Smooth muscle cell (in vitro differentiated cells): ENCODE data around the gene RASIP1. TPM values are rescaled to one million over a fixed set of nuclear protein-coding genes. Genes with fewer than 3 reads are reported as not detected.

Experiments used
- DNase-seq: peaks from one replicate; lab custom pipeline; 2025; ENCODE audit not compliant: unreplicated experiment; lab: John Stamatoyannopoulos, UW
- H2AFZ ChIP-seq: fragments of 200-600 bp; sonication (generic); 2 replicates; pipeline ENCODE4 v1.6.0; 2016; ENCODE audit warnings: antibody characterized with exemption, low read depth, mild to moderate bottlenecking
- H3F3A ChIP-seq: fragments of 200-600 bp; sonication (generic); 2 replicates; pipeline ENCODE4 v1.6.0; 2017; ENCODE audit warnings: antibody characterized with exemption, low read depth
- H3K27ac ChIP-seq: fragments of 200-600 bp; sonication (generic); 2 replicates; pipeline ENCODE4 v1.5.1; 2016; ENCODE audit warnings: low read depth, mild to moderate bottlenecking
- H3K27me3 ChIP-seq: fragments of 200-600 bp; sonication (generic); 2 replicates; pipeline ENCODE4 v1.6.1; 2016; ENCODE audit warnings: low read depth, mild to moderate bottlenecking
- H3K36me3 ChIP-seq: fragments of 200-600 bp; sonication (generic); 2 replicates; pipeline ENCODE4 v1.5.1; 2016; ENCODE audit warnings: low read depth
- H3K4me1 ChIP-seq: fragments of 200-600 bp; sonication (generic); 2 replicates; pipeline ENCODE4 v1.5.1; 2016; ENCODE audit warnings: low read depth
- H3K4me2 ChIP-seq: fragments of 200-600 bp; sonication (generic); 2 replicates; pipeline ENCODE4 v1.6.0; 2016; ENCODE audit warnings: mild to moderate bottlenecking
- H3K4me3 ChIP-seq: fragments of 200-600 bp; sonication (generic); 2 replicates; pipeline ENCODE4 v1.5.1; 2016; ENCODE audit warnings: mild to moderate bottlenecking
- H3K79me2 ChIP-seq: fragments of 200-600 bp; sonication (generic); 2 replicates; pipeline ENCODE4 v1.6.0; 2016; ENCODE audit warnings: low read depth, mild to moderate bottlenecking
- H3K9ac ChIP-seq: fragments of 200-600 bp; sonication (generic); 2 replicates; pipeline ENCODE4 v1.6.0; 2016; ENCODE audit warnings: low read depth
- H3K9me3 ChIP-seq: fragments of 200-600 bp; sonication (generic); replicated peaks from 2 replicates; pipeline ENCODE4 v1.5.1; 2016; ENCODE audit warnings: low read depth
- H4K20me1 ChIP-seq: fragments of 200-600 bp; sonication (generic); 2 replicates; pipeline ENCODE4 v1.6.0; 2016; ENCODE audit warnings: low read depth
- WGBS: methylation state at CpG from one replicate; pipeline ENCODE4 v1.1.7; 2016; ENCODE audit warnings: low lambda C conversion rate; 5-methylcytosine and 5-hydroxymethylcytosine counted together
- polyA plus RNA-seq: library from polyadenylated mRNA; unstranded; fragments of >200 nt; fragmentation: Nextera tagmentation; extraction: Ambion mirVana; gene quantifications from 2 replicates; pipeline ENCODE4 v1.2.1, GENCODE V29; 2016
- total RNA-seq: library from RNA; depleted of rRNA; stranded (reverse); fragments of >200 nt; gene quantifications from 2 replicates; pipeline ENCODE4 v1.2.3, GENCODE V29; 2014
- TF ChIP-seq, protein P1 (sequence below): fragments of 200-600 bp; sonication (generic); IDR thresholded peaks from 2 replicates; pipeline ENCODE4 v1.5.1; 2017; ENCODE audit warnings: borderline replicate concordance, mild to moderate bottlenecking, antibody characterized with exemption; ENCODE audit not compliant: insufficient read depth, poor library complexity, severe bottlenecking

Gene RASIP1
- total and polyA plus RNA-seq, 2 experiments from 2014 or later: 0.81 to 3.5 TPM

- Histone ChIP-seq H3K9ac (peak overlapping the region; percentile 28), H3K79me2 (no peaks in the 10 kb centered on the region), H3K27me3 (no peaks in the 10 kb centered on the region), H3K9me3 (no peaks in the 10 kb centered on the region), H3K4me2 (peak overlapping the region; percentile 88), H3K4me3 (peak overlapping the region; percentile 71), H3F3A (peaks cover 8% of the 10 kb centered on the region), H3K4me1 (peaks cover 21% of the 10 kb centered on the region), H3K36me3 (no peaks in the 10 kb centered on the region), H4K20me1 (no peaks in the 10 kb centered on the region), H3K27ac (no peak overlapping the region), H2AFZ (peak overlapping the region; percentile 90)
- no peak for DNase-seq
- WGBS: 7% methylated on average over 22 of the region's 25 CpGs
- TF ChIP-seq, protein P1, sequence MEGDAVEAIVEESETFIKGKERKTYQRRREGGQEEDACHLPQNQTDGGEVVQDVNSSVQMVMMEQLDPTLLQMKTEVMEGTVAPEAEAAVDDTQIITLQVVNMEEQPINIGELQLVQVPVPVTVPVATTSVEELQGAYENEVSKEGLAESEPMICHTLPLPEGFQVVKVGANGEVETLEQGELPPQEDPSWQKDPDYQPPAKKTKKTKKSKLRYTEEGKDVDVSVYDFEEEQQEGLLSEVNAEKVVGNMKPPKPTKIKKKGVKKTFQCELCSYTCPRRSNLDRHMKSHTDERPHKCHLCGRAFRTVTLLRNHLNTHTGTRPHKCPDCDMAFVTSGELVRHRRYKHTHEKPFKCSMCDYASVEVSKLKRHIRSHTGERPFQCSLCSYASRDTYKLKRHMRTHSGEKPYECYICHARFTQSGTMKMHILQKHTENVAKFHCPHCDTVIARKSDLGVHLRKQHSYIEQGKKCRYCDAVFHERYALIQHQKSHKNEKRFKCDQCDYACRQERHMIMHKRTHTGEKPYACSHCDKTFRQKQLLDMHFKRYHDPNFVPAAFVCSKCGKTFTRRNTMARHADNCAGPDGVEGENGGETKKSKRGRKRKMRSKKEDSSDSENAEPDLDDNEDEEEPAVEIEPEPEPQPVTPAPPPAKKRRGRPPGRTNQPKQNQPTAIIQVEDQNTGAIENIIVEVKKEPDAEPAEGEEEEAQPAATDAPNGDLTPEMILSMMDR: peak; percentile 3
Measured at GRCh38 chr19:48713041-48713863, 27.2 kb downstream of the RASIP1 start.

- H3K4me1 ChIP-seq: peaks cover 11% of the 10 kb centered on the region
- H2AFZ ChIP-seq: no peak overlapping the region
- no peak overlapping the region for H3K4me2 ChIP-seq
- no peak overlapping the region for H3K27ac ChIP-seq
- no peaks in the 10 kb centered on the region for H4K20me1 ChIP-seq
- H3F3A ChIP-seq: no peaks in the 10 kb centered on the region
- no peak for DNase-seq
- no peak overlapping the region for H3K4me3 ChIP-seq
- 92% methylated on average over 4 of the region's 4 CpGs for WGBS
- TF ChIP-seq, protein P1: no peak
- H3K36me3 ChIP-seq: no peaks in the 10 kb centered on the region
- H3K9ac ChIP-seq: no peak overlapping the region
- no peaks in the 10 kb centered on the region for H3K27me3 ChIP-seq
- no peaks in the 10 kb centered on the region for H3K79me2 ChIP-seq
- no peaks in the 10 kb centered on the region for H3K9me3 ChIP-seq
Measured at GRCh38 chr19:48711106-48711662, 29.2 kb downstream of the RASIP1 start.

DNA sequence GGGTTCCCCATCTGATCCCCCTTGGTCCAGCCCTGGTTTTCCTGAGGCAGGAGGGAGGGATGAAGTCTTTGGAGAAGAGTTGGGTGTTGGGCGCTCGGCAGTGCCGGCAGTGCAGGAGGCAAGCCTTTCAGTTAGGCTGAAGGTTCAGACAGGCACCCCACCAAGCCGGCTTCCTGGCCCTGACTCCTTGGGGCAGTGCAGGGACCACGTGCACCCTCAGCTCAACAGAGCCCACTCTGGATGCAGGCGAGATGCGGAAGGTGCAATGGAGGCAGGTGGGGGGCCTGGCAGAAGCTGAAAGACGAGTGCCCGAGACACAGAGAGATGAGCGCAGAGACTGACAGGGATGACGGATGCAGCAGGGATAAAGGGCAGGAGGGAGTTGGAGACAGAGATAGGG, 31.9 kb downstream of the RASIP1 start:
- peaks cover 3% of the 10 kb centered on the region for H3K4me1 ChIP-seq
- no peak for DNase-seq
- no peak overlapping the region for H3K4me2 ChIP-seq
- H3K36me3 ChIP-seq: no peaks in the 10 kb centered on the region
- WGBS: 62% methylated on average over 11 of the region's 11 CpGs
- H2AFZ ChIP-seq: no peak overlapping the region
- H3K79me2 ChIP-seq: no peaks in the 10 kb centered on the region
- TF ChIP-seq, protein P1: no peak
- no peak overlapping the region for H3K9ac ChIP-seq
- no peaks in the 10 kb centered on the region for H3F3A ChIP-seq
- no peak overlapping the region for H3K27ac ChIP-seq
- no peaks in the 10 kb centered on the region for H3K9me3 ChIP-seq
- H3K4me3 ChIP-seq: no peak overlapping the region
- no peaks in the 10 kb centered on the region for H4K20me1 ChIP-seq
- no peaks in the 10 kb centered on the region for H3K27me3 ChIP-seq

DNA sequence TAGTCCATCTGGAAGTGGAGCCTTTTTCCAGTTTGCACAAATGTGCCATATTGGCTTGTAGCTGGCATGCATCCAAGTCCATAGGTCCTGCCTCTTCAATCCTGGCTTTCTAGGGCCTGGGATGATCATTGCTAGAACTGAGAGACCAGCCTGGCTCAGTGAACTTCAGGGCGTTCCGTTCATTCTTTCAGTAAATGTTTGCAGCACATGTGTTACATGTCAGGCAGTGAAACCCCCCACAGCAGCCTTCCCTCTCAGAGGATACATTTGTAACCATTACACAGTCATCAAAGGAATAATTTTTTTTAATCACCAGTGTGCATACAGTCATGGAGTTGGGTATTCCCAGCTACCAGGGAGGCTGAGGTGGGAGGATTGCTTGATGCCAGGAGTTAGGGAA, 35.0 kb downstream of the RASIP1 start:
- no peak overlapping the region for H3K4me3 ChIP-seq
- H3K79me2 ChIP-seq: no peaks in the 10 kb centered on the region
- no peak overlapping the region for H2AFZ ChIP-seq
- TF ChIP-seq, protein P1: no peak
- DNase-seq: no peak
- H3K9ac ChIP-seq: no peak overlapping the region
- WGBS: 79% methylated on average over 2 of the region's 2 CpGs
- H3K27ac ChIP-seq: no peak overlapping the region
- no peaks in the 10 kb centered on the region for H3K9me3 ChIP-seq
- no peaks in the 10 kb centered on the region for H3F3A ChIP-seq
- H4K20me1 ChIP-seq: no peaks in the 10 kb centered on the region
- H3K4me2 ChIP-seq: no peak overlapping the region
- H3K4me1 ChIP-seq: no peaks in the 10 kb centered on the region
- H3K36me3 ChIP-seq: no peaks in the 10 kb centered on the region
- no peaks in the 10 kb centered on the region for H3K27me3 ChIP-seq
